Stimulated activated CD4-positive, alpha-beta T cell treated with anti-CD3 and anti-CD28 coated beads, Interleukin-2, amount 100 ng/mL, for 48 hours (primary cell): Measurements from ENCODE around the gene ZNF365.
"Not testable (repeated sequence)": the region's sequence is repeated elsewhere in the genome, so short reads cannot be mapped to it uniquely, and the experiment has no call there.

Experiments
- DNase-seq, 2 donors: peaks; one replicate each; pipeline ENCODE4 v3.0.0-alpha.2; 2020

The ZNF365 gene, protein sequence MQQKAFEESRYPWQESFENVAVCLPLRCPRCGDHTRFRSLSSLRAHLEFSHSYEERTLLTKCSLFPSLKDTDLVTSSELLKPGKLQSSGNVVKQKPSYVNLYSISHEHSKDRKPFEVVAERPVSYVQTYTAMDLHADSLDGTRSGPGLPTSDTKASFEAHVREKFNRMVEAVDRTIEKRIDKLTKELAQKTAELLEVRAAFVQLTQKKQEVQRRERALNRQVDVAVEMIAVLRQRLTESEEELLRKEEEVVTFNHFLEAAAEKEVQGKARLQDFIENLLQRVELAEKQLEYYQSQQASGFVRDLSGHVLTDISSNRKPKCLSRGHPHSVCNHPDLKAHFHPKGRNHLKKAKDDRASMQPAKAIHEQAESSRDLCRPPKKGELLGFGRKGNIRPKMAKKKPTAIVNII

DNA sequence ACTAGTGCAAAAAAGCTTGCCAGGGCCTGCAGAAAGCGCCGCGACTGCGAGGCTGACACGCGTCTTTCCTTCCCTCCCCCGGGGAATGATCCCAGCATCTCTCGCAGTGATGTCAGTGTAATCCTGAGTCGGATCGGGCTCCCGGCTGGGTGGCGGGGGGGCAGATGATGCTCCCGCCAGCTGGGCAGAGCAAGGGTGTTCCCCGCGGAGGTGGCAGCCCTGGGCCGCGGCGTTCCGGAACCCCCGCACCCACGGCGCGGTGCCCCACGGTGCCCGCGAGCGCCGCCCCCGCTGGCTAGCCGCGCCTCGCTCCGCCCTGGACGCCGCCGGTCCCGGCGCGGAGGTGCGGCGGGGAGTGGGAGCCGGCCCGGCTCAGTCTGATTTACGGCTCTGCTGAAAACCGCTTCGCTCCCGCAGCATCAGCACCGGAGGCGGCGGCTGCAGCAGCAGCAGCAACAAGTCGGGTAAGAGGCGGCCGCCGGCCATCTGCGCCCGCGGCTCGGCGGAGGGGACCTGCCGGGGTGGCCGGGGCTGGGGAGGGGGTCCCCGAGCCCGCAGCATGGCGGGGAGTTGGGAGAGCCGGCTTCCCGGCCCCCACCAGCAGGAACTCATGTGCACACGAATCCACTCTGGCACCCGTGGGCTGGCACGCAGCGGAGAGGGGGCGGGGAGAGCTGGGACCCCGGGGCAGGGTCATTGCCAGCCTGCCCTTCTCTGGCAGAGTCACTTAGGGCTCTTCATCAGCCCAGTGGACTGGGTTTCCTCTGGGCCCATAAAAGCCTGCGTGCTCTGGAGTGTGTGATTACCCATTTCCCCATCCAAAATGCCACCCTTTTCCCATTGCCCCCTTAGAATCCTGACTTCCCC, at the start of gene ZNF365:
Gene ZNF365, plus strand, starts transcription at position 375 of the 867 bp plus-strand sequence. CDS start 1,825 bp downstream, outside the sequence.
- peak; percentile 24 to 33 for DNase-seq

DNA sequence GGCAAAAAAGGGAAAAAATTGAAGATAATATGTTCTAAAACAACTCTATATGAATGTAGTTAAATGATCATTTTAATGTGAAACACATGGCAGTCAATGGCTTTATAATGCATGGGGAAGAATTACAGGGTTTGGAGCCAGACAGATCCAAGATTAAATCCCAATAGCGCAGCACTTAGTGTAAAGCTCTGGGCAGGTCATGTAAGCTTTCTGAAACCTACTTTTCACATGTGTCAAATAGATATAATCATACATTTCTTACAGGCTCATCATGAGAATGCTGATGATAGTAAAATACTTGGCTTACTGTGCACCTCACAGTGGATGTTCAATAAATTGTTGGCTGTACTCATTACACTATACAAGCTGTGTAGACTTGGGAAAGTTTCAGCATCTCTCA, 48.0 kb upstream of the ZNF365 start:
- DNase-seq: no peak

DNA sequence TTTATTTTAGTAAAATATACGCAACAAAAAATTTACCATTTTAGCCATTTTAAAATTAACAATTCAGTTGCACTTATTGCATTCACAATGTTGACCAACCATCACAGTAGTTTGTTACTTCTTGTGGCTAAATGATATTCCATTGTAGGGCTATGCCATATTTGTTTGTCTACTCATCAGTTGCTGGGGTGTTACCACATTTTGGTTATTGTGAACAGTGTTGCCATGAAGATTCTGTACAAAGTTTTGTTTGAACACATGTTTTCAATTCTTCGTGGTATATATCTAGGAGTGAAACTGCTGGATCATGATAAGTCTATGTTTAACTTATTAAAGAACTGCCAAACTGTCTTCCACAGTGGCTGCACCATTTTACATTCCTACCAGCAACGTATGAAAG, 46.3 kb upstream of the ZNF365 start:
- no peak for DNase-seq

DNA sequence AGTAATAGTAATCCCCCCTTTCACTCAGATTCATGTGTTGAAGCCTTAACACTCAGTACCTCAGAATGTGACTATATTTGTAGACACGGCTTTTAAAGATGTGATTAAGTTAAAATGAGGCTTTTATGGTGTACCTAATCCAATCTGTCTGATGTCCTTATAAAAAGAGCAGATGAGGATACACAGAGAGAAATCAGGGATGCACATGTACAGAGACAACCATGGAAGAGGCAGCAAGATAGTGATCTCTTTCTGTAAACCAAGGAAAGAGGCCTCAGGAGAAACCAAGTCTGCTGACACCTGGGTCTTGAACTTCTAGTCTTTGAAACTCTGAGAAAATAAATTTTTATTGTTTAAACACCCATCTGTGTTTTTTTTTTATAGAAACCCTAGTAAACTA, 44.0 kb upstream of the ZNF365 start:
- DNase-seq: no peak

DNA sequence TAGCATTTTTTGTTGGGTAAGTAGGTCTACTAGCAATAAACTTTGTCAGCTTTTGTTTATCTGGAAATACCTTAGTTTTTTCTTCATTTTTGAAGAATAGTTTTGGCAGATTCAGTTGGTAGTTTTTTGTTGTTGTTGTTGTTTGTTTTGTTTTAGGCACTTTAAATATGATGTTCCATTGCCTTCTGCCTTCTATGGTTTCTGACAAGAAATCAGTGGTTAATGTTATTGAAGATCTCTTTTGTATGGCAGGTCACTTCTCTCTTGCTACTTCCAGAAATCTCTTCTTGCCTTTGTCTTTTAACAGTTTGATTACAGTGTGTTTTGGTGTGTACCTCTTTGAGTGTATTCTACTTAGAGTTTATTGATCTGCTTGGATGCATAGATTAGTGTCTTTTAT, 41.8 kb upstream of the ZNF365 start:
- no peak for DNase-seq

DNA sequence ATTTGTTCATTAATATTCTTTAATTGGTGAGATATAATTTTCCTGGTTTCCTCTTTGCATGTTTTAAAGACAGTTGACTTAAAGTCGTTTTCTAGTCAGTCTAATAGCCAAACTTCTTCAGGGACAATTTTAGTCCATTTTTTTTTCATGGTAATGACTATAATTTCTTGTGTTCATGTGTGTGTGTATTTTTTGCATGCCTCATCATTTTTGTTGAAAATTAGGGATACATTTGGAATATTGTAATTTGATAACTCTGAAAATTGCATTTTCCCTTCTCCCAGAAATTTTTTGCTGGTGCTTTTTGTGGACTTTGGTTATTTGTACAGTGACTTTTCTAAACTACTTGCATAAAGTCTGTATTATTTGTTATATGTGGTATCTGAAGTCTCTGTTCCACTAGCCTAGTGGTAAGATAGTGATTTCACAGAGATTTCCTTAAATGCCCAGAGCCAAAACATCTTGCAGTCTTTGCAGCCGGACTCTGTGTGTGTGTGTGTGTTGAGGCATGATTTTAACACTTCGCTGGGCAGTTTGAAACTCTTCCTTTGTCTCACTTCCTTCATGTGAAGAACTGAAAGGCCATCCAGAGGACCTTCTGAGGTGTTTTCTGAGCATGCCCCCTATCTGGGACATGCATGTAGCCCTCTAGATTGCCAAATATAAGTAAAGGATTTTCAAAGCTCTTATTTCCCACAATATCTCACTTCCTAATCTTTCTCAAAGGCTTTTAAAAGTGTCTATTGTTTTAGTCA, 40.9 kb upstream of the ZNF365 start:
- no peak for DNase-seq

DNA sequence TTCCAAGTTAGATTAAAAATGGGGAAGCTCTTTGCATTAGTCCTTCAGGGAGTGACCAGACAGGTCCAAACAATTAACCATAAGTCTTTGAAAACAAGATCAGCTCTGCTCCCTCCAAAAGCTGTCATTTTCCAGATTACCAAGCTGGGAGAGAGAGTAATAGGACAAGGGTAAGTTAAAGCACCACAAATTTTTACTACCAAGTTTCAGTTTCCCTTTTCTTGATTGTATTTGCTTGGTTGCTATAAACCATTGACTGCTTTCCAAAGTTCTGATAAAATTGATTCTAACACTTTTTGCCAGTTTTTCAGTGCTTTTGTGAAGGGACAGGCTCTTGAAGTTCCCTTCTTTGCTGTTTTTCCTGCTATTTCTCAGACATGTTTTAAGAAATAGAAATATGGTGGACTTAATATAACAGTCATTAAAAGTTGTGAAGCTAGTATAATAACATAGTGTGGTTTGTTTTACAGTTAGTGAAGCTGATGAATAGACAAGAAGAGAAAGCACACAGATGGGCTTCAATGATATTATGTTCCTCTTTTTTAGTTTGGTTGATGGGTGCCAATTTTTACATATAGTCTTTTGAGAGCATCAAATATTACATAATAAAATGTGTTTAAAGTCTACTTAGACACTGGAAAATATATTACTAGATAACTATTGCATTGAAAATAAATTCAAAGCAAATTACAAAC, 40.0 kb upstream of the ZNF365 start:
- DNase-seq: no peak

DNA sequence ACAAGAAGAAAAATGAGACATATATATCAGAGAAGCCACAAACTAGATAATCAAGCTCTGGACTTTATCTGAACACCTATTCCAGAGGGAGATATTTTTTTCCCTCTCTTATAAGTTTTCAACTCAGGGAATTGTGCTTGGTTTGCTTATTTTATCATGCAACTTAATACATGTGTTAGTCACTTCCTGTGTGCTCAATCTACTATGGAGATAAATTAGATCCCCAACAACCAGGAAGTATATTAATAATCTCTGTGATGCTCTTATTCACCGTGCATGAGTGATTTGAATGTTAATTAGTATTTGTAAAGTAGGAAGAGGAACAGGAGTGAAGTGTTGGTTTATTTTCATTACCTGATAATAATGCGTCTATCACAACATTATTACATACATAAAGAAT, 38.8 kb upstream of the ZNF365 start:
- no peak for DNase-seq

DNA sequence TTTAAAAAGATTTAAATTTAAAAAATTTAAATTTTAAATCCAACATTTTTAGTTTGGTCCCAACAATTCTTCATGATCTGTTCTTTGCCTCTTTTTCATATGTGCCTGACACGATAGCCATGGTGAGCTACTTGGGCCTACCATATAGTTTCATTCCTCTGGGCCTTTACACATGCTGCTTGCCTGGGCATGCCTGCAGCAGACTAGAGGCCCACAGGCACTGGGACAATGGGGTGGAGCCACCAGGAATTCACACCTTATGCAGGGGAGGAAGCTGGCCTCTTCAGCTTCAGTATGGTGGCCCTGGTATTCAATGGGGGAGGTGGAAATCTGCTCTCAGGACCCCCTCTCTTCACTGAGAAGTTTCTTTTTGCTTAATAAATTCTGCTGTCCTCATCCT, 37.8 kb upstream of the ZNF365 start:
- no peak for DNase-seq

DNA sequence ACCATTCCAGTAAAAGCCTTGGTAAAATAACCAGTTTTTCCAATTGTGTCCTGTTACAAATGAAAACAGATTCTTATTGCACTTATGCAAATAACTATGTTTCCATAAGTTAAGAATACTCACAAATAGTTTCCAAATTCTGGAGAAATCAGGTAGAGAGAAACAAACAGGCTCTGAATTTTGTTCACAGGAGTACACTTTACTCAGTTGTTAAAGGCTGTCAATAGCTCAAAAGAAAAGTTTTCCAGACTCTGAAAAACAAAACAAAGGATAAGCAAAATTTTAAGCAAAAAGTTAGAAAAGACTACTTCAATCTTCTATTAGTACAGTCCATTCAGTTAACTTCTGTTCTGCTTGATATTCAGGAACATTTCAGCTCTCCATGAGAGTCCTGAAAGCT, 32.8 kb upstream of the ZNF365 start:
- DNase-seq: no peak

DNA sequence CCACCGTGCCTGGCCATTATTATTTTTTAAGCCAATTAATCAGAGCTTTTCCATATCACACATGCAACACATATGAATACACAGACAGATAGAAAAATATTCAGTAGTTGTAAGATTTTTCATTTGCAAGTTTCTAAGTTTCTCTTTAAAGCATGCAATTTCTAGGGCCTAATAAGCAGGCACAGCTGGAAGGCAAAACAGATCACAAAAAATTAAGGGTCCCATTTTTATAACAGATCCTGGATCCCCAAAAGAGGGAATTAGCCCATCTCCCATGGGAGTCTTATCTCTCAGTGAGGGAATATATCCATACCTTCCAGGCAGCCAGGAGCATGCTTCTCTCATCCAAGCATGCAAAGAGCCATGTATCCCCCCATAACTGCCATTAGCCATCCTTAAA, 31.2 kb upstream of the ZNF365 start:
- DNase-seq: no peak

DNA sequence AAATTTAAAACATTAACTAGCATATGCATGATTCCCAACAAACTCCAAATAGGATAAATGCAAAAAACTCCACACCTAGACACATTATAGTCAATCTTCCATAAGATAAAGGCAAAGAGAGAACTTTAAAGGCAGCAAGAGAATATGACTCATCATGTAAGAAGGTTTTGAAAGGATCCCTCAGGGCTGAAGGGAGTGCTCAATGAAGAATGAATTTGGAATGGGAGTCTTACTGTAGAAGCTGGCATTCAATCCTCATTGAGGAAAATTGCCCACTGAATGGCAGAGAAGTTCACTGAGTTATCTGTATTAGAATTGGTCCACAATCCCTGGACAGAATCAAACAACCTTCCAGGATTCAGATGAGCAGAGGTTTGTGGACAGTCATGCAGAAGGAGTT, 26.1 kb upstream of the ZNF365 start:
- DNase-seq: no peak

DNA sequence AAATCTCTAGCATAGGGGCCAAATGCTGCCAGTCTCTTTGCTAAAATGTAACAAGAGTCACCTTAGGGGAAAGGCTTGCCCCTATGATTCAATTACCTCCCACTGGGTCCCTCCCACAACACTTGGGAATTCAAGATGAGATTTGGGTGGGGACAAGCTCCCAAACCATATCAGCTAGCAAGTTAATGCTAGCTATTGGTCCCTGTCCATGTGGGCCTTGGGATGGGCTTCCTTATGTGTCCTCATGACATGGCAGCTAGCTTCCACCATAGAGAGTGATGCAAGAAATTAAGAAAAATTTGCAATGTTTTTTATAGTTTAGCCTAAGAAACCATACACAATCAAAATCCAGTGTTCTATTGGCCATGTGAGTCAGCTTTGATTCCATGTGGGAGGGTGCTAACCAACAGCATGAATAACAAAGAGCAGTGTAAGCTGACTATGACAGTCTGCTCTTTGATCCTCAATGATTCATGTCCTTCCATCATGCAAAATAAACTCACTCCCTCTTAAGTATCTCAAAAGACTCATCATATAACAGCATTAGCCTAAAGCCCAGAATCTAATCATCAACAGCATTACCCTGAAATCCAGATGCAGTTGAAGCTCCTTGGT, 21.7 kb upstream of the ZNF365 start:
- no peak for DNase-seq

DNA sequence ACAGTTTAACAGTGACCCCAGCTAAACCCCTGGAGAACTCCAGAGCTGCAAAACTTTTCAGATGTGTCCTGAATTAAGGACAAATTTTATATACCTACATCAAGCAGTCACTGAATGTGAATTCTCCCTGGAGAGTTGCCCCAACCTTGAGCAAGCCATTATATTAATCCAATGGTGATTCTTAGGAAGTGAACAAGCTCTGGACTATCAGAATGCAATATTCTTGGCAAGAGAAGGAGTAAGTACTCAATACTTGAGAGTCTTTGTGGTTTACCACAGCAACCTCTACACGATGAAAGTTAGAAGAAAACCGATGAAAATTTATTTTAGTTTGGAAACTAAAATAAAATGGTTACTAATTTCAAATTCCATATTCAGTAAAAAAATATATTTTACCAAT, 19.3 kb upstream of the ZNF365 start:
- DNase-seq: no peak

DNA sequence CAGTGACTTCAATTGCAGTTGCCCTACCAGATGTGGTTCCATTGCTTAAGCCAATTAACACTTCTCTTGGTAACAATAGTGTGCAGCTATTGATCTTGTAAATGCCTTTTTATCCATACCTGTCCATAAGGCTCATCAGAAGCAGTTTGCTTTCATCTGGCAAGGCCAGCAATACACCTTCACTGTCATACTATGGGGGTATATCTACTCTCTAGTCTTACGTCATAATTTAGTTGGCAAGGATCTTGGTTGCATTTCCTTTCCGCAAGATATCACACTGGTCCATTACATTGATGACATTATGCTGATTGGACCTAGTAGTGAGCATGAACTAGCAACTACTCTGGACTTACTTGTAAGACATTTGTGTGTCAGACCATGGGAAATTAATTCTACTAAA, 17.7 kb upstream of the ZNF365 start:
- DNase-seq: no peak

DNA sequence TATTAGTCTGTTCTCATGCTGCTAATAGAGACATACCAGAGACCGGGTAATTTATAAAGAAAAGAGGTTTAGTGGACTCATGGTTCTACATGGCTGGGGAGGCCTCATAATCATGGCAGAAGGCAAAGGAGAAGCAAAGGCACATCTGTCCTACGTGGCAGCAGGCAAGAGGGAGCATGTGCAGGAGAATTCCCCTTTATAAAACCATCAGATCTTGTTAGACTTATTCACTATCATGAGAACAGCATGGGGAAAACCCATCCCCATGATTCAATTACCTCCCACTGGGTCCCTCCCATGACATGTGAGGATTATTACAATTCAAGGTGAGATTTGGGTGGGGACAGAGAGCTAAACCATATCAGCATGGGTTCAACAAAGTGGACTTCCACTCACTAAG, 16.0 kb upstream of the ZNF365 start:
- not testable (repeated sequence) for DNase-seq

DNA sequence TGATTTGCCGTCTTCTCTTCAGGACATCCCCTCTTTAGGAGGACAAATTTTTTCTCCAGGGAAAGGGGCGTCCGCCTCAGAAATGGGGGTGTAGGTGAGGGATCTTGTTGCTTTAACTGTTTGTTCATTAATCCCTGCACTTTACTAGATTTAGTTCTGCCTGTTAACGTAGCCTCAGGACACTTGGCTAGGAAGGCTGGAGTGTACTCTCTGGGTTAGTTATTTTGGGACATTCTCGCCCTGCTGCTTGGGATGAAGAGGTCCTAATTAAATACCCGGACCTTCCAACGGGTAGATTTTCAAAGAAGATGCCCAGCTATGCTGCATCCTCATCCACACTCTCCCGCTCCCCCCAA, 552 bp upstream of the ZNF365 start:
- DNase-seq: no peak

DNA sequence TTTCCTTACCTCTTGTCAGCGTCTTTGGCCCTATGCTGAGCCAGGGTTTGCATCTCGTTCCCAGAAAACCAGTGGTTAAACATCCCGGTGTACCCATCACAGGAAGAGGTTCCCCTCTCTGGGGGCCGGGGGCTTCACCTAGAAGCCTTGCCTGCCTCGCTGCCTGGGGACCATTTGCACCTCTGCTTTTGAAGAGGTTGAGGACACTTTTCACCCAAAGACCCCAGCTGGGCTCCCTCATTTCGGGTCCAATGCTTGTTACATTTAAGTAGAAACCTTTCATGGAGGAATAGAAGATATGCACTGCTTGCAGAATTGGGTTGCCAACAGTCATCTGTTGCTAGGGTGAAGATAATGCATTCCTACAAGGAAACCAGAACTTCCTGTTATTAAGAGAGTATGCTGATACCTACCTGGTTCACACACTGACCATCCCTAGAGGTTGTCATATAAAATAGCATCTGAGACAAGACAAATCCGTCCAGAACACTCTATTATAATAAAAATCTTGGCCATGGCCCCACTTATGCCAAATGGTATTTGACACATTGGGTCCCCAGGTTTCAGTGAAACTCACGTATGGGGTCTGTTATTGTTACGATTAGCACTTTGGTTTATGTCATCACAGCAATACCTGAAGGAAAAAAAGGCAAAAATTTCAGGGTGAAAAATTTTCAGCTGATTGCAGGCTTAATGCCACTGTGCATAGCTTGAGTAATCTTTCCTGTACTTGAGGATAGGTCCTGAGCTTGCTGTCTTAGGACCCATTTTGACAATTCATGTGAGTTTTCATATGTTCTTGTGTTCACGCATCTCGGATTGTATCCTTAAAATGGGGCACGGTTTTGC, 917 bp downstream of the ZNF365 start:
- DNase-seq: no peak

DNA sequence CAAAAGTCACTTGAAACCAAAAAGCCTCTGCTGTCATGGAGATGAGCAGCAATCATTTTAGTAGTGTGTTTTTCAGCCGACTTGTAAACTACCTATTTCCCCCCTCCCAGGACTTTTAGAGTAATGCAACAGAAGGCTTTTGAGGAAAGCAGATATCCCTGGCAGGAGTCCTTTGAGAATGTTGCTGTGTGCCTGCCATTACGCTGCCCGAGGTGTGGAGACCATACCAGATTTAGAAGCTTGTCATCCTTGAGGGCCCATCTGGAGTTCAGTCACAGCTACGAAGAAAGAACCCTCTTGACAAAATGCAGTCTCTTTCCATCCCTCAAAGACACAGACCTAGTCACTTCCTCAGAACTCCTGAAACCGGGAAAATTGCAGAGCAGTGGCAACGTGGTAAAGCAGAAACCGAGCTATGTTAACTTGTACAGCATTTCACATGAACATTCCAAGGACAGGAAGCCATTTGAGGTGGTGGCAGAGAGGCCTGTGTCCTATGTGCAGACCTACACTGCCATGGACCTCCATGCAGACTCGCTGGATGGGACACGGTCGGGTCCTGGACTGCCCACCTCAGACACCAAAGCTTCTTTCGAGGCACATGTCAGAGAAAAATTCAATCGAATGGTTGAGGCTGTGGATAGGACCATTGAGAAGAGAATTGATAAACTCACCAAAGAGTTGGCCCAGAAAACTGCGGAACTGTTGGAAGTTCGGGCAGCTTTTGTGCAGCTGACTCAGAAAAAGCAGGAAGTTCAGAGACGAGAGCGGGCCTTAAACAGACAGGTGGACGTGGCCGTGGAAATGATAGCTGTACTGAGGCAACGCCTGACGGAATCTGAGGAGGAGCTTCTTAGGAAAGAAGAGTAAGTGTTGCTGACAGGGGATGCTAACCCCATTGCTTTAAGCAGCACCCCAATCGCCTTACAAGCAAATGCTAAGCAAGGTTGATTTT, 2.2 kb downstream of the ZNF365 start:
- DNase-seq: no peak

DNA sequence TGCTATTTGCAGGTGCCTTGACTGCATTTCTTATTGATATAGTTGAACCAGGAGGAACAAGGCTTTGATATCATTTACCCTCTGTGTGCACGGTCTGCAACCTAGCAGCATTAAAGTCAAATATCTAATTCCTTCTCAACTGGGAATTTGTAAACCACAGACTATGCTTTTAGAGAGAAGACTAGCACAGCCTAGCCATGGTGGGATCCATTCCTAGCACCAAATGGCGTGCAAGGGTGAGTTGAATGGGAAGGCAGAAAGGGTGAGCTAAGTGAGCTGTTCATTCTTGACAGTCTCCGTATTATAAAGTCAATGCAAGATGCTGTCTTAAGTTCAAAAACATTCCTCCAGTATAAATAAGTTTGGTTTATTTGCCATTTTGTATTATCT, 2.9 kb downstream of the ZNF365 start:
- DNase-seq: no peak
